Naive B cell (primary cell): ENCODE data around the gene SAP30L. TPM values are rescaled to one million over a fixed set of nuclear protein-coding genes. Genes with fewer than 3 reads are reported as not detected.

Experiments
- ATAC-seq, 2 donors: fragments of 150-1000 bp; cut with Tn5 transposase; 2 replicates each; pipeline ENCODE4 v1.10.0; 2021; ENCODE audit warnings: low read depth in 2 of 2, mild to moderate bottlenecking in 2 of 2, moderate library complexity in 2 of 2
- DNase-seq: peaks from one replicate; pipeline ENCODE4 v3.0.0; 2022
- H3K27ac Mint-ChIP-seq, 6 donors: one replicate each; pipeline ENCODE4 v1.8.0; 2020 to 2022; ENCODE audit warnings: mild to moderate bottlenecking in 6 of 6, mixed read lengths in 6 of 6, moderate library complexity in 5 of 6, inconsistent platforms in 2 of 6
- H3K27me3 Mint-ChIP-seq, 3 donors: one replicate each; pipeline ENCODE4 v1.8.0; 2021 to 2022; ENCODE audit warnings: mixed read lengths in 3 of 3, mild to moderate bottlenecking in 1 of 3
- H3K36me3 Mint-ChIP-seq, 2 donors: one replicate each; pipeline ENCODE4 v1.8.0; 2020 to 2022; ENCODE audit warnings: mixed read lengths in 2 of 2, inconsistent platforms in 1 of 2, mild to moderate bottlenecking in 1 of 2
- H3K4me1 Mint-ChIP-seq, 3 donors: one replicate each; pipeline ENCODE4 v1.8.0; 2020 to 2022; ENCODE audit warnings: mixed read lengths in 3 of 3, inconsistent platforms in 1 of 3, mild to moderate bottlenecking in 1 of 3, moderate library complexity in 1 of 3
- H3K4me3 Mint-ChIP-seq, 8 donors: one replicate each; pipeline ENCODE4 v1.8.0; 2020 to 2022; ENCODE audit warnings: mild to moderate bottlenecking in 8 of 8, mixed read lengths in 8 of 8, moderate library complexity in 8 of 8, inconsistent platforms in 2 of 8
- H3K9me3 Mint-ChIP-seq, 7 donors: one replicate each; pipeline ENCODE4 v1.8.0; 2020 to 2022; ENCODE audit warnings: mixed read lengths in 7 of 7, mild to moderate bottlenecking in 5 of 7, inconsistent platforms in 2 of 7, moderate library complexity in 1 of 7
- polyA plus RNA-seq, 6 donors: library from polyadenylated mRNA; unstranded; fragments of 300-500 nt; fragmentation: Illumina TruSeq; gene quantifications; one replicate each; pipeline ENCODE4 v1.2.3, GENCODE V29; 2021; ENCODE audit warnings: low read depth in 6 of 6

SAP30L gene
- polyA plus RNA-seq, 6 donors from 2014 or later = 16.0 to 57.8 (median 32.1) TPM

GRCh38 chr5:154430466-154430865 lies 15.3 kb upstream of the SAP30L start:
- peak overlapping the region in 1 of 8 donors; percentile 1 for H3K4me3 Mint-ChIP-seq
- no peak for DNase-seq
- H3K4me1 Mint-ChIP-seq = peaks cover 0 to 2% (median 0%) of the 10 kb centered on the region in 3 donors
- H3K36me3 Mint-ChIP-seq = peaks cover 0 to 11% of the 10 kb centered on the region in 2 donors
- no peaks in the 10 kb centered on the region for H3K27me3 Mint-ChIP-seq
- no peak overlapping the region for H3K27ac Mint-ChIP-seq
- no peaks in the 10 kb centered on the region for H3K9me3 Mint-ChIP-seq
- no peak for ATAC-seq

DNA sequence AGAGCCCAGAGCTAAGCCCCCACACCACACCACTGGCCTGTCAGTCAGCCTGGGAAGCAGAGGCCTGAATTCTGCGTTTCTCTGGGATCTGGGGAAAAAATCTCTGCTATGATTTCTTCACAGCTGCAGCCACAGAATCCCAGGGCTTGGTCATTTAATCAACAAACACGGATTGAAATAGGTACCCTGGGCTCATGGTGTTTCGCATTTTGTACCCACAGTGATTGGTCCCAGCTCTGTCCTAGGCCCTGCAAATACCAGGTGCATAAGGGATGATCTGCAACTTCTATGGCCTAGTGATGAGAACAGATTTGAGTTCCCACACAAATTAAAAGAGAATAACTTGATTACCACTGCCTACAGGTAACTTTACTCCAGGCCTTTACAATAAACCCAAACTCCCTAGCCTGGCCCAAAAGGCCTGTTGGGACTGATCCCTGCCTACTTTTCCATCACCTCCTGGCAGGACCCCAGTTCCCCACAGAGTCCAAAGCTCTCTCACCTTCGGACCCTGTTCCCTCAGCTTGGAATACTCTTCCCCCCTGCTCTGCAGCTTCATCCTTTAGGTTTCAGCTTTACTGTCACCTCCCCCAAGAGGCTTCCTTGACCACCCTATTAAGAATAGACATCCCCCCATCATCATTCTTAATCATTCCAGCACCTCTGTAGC lies 14.7 kb upstream of the SAP30L start:
- no peak for DNase-seq
- Mint-ChIP-seq H3K27ac (peak overlapping the region in 1 of 6 donors; percentile 44), H3K36me3 (peaks cover 0 to 11% of the 10 kb centered on the region in 2 donors), H3K27me3 (no peaks in the 10 kb centered on the region), H3K4me3 (no peak overlapping the region), H3K4me1 (peaks cover 0 to 2% (median 0%) of the 10 kb centered on the region in 3 donors), H3K9me3 (no peaks in the 10 kb centered on the region)
- ATAC-seq = no peak

DNA sequence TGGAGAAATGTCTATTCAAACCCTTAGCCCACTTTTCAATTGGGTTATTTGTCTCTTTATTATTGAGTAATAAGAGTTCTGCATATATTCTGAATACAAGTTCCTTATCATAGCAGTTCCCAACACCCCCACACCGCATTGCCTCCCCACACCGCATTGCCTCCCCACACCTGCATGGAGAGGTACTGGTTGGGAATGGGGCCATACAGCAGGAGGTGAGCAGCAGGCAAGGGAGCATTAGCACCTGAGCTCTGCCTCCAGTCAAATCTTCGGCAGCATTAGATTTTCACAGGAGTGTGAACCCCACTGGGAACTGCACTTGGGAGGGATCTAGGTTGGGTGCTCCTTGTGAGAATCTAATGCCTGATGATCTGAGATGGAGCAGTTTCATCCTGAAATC lies 10.6 kb upstream of the SAP30L start:
- Mint-ChIP-seq H3K27ac (no peak overlapping the region), H3K9me3 (no peaks in the 10 kb centered on the region), H3K36me3 (peaks cover 27 to 32% of the 10 kb centered on the region in 2 donors), H3K4me1 (peaks cover 0 to 5% (median 2%) of the 10 kb centered on the region in 3 donors), H3K27me3 (no peaks in the 10 kb centered on the region), H3K4me3 (no peak overlapping the region)
- no peak for DNase-seq
- no peak for ATAC-seq

DNA sequence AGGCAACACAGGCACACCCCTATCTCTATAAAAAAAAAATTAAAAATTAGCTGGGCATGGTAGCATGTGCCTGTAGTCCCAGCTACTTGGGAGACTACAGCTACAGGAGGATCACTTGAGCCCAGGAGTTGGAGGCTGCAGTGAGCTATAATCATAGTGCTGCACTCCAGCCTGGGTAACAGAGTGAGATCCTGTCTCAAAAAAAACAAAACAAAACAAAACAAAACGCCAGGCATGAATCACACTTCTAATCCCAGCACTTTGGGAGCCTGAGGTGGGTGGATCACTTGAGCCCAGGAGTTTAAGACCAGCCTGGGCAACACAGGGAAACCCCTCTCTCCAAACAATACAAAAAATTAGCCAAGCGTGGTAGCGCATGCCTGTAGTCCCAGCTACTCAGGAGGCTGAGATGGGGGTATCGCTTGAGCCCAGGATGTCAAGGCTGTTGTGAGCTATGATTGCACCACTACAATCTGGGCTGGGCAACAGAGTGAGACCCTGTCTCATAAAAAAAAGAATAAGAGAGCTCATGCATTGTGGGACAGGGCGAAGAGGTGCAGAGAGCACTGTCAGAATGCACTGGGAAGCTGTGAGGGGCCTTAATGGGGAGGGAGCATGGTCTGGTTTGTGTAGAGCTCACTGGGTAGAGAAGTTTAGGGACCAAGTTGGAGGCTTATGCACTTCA lies 8.4 kb upstream of the SAP30L start:
- ATAC-seq = no peak
- Mint-ChIP-seq H3K27ac (no peak overlapping the region), H3K4me3 (peak overlapping the region in 1 of 8 donors; percentile 3), H3K27me3 (no peaks in the 10 kb centered on the region), H3K9me3 (no peaks in the 10 kb centered on the region), H3K4me1 (peaks cover 5 to 16% (median 11%) of the 10 kb centered on the region in 3 donors), H3K36me3 (peaks cover 37 to 44% of the 10 kb centered on the region in 2 donors)
- DNase-seq = no peak

DNA sequence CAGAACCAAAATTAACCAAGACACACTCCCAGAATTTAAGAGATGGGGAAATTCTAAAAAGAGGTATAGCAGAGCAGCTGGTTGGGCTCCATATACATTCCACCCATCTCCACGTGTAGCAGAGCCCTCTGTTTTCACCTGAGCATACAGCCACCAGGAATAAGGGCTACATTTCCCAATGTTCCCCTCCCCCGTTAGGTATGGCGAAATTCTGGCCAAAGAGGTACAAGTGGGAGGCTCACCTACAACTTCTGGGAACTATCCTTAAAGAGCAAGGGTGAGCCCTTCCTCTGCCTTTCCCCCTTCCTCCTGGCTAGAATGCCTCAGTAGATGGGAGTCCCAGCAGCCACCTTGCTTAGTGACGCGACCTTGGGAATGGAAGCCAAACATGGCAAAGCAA lies 5.3 kb upstream of the SAP30L start:
- no peak overlapping the region for H3K4me3 Mint-ChIP-seq

DNA sequence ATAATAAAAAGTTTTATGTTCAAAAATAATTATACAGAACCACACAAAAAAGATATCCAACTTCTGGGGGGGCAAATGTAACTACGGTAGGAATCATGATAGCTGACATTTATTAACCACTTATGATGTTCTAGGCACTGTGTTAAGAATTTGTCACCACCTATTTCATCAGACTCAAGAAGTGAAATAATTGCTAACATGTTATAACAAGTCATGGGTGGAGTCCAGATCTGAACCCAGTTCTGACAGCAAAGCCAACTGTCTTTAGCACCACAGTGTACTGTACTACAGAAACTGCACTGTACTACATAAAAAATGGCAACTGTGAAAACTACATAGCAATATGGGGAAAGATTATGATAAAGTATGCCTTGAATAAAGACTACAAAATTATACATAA lies 3.0 kb upstream of the SAP30L start:
- H3K27me3 Mint-ChIP-seq = no peaks in the 10 kb centered on the region
- no peak overlapping the region for H3K27ac Mint-ChIP-seq
- DNase-seq (no peak), ATAC-seq (no peak)
- H3K4me1 Mint-ChIP-seq = peaks cover 35 to 39% (median 38%) of the 10 kb centered on the region in 3 donors
- H3K36me3 Mint-ChIP-seq = peaks cover 28 to 31% of the 10 kb centered on the region in 2 donors
- no peaks in the 10 kb centered on the region for H3K9me3 Mint-ChIP-seq
- H3K4me3 Mint-ChIP-seq = peak overlapping the region in 3 of 8 donors; percentile 15 to 60 (median 47)

More for the DNA sequence above, 5.3 kb upstream of the SAP30L start:
- ATAC-seq (no peak), DNase-seq (no peak)
- no peak overlapping the region for H3K27ac Mint-ChIP-seq
- peaks cover 22 to 28% (median 28%) of the 10 kb centered on the region in 3 donors for H3K4me1 Mint-ChIP-seq
- no peaks in the 10 kb centered on the region for H3K9me3 Mint-ChIP-seq
- no peaks in the 10 kb centered on the region for H3K27me3 Mint-ChIP-seq
- peaks cover 38 to 39% of the 10 kb centered on the region in 2 donors for H3K36me3 Mint-ChIP-seq

- DNase-seq (no peak), ATAC-seq (no peak)
- peak overlapping the region; percentile 96 to 100 (median 100) for H3K4me3 Mint-ChIP-seq
- peak overlapping the region; percentile 90 to 98 (median 96) for H3K27ac Mint-ChIP-seq
- no peaks in the 10 kb centered on the region for H3K27me3 Mint-ChIP-seq
- peaks cover 11 to 24% of the 10 kb centered on the region in 2 donors for H3K36me3 Mint-ChIP-seq
- H3K4me1 Mint-ChIP-seq = peaks cover 39 to 50% (median 43%) of the 10 kb centered on the region in 3 donors
- H3K9me3 Mint-ChIP-seq = no peaks in the 10 kb centered on the region
These were observed 1.0 kb upstream of the SAP30L start for GRCh38 chr5:154444556-154445421.

DNA sequence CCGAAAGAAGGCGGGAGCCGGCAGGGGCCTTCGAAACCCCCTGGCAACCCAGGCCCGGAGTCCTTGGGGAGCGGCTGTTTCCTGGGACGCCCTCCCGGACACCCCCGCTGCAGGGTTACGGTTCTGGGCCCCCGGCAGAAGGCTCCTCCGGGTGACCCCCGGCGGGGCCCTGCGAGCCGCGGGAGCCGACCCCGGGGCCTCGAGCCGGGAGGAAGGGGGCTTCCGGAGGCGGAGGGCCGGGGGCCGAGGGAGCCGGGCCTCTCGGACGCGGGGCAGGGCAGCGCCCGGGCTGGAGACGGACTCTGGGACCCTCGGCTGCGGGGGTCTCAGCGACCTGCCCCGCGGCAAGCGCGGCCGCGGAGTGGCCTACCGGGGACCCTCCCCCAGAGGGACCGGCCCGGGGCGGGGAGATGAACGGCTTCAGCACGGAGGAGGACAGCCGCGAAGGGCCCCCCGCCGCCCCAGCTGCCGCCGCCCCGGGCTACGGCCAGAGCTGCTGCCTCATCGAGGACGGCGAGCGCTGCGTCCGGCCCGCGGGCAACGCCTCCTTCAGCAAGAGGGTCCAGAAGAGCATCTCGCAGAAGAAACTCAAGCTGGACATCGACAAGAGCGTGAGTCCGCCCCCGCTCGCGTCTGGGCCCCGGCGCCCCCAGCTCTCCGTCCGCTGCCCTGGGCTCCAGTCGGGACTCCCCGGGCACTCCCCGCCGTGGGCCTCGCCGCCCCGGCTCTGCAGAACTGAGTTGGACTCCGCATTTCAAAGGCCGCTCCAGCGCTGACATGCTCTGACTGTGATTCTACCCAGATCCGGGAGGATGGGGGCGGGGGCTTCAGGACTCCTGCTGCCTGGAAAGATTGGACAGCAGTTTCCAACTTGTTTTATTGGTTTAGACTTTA lies 645 bp downstream of the SAP30L start:
- DNase-seq (peak; percentile 33), ATAC-seq (no peak)
- Mint-ChIP-seq H3K27ac (peak overlapping the region in 5 of 6 donors; percentile 16 to 95 (median 80)), H3K36me3 (peaks cover 16 to 22% of the 10 kb centered on the region in 2 donors), H3K4me3 (peak overlapping the region; percentile 81 to 100 (median 93)), H3K4me1 (peaks cover 45 to 57% (median 46%) of the 10 kb centered on the region in 3 donors), H3K27me3 (no peaks in the 10 kb centered on the region), H3K9me3 (no peaks in the 10 kb centered on the region)

DNA sequence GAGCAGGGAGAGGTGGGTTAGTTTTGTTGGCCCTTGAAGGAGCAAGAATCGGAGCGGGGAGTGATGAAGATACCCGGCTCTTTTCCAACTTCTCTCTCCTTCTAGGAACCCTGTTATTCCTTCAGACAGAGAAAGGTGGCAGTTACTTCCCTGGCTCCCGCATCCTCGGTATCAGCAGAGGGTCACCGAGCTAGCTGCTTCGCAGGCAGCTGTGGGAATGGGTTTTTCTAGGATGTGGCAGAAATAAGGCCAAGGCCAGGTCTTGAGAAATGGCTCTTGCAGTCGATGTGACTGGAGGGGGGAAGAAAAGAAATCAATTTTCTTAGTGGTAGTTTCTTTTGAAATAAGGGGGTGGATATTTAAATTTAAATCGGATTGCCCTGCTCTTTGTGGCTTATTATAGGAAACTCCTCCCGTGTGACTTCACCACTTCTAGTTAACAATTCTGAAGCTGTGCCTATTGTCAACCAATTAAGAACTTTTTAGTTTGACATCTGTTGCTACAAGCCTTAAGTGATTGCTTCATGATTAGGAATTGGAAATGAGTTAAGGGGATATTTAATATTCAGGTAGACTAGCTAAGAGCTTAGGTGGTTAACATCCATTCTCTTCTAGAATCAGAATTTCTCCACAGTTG lies 1.4 kb downstream of the SAP30L start:
- no peaks in the 10 kb centered on the region for H3K27me3 Mint-ChIP-seq
- peaks cover 38 to 54% (median 39%) of the 10 kb centered on the region in 3 donors for H3K4me1 Mint-ChIP-seq
- H3K4me3 Mint-ChIP-seq = peak overlapping the region; percentile 81 to 96 (median 92)
- no peak for DNase-seq
- H3K36me3 Mint-ChIP-seq = peaks cover 14% of the 10 kb centered on the region in 2 donors
- no peak for ATAC-seq
- no peaks in the 10 kb centered on the region for H3K9me3 Mint-ChIP-seq
- H3K27ac Mint-ChIP-seq = peak overlapping the region; percentile 16 to 91 (median 68)

GRCh38 chr5:154449786-154450185 lies 4.0 kb downstream of the SAP30L start:
- ATAC-seq (no peak), DNase-seq (no peak)
- H3K4me1 Mint-ChIP-seq = peaks cover 31 to 42% (median 40%) of the 10 kb centered on the region in 3 donors
- H3K4me3 Mint-ChIP-seq = peak overlapping the region in 1 of 8 donors; percentile 26
- H3K9me3 Mint-ChIP-seq = no peaks in the 10 kb centered on the region
- H3K36me3 Mint-ChIP-seq = peaks cover 16 to 21% of the 10 kb centered on the region in 2 donors
- no peak overlapping the region for H3K27ac Mint-ChIP-seq
- no peaks in the 10 kb centered on the region for H3K27me3 Mint-ChIP-seq

DNA sequence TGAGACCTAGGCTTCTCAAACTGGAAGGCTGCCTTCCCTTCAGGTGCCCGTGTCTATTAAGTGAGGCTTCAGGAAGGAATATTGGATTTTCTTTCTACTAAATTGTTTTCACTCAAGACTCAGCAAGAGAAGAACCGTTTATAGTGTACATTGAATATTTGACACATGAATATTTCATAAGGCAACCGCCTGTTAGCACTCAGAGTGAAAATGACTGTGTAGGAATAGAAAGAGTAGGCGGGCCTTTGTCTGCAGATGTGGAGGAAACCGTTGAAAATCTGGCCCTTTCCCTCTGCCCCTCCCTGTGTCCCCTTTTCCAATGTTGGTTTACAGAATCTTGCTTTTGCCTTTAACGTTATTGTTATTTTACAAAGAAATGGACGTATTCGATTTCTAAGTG lies 6.2 kb downstream of the SAP30L start:
- no peak for ATAC-seq
- no peaks in the 10 kb centered on the region for H3K27me3 Mint-ChIP-seq
- no peaks in the 10 kb centered on the region for H3K9me3 Mint-ChIP-seq
- H3K27ac Mint-ChIP-seq = no peak overlapping the region
- H3K4me3 Mint-ChIP-seq = no peak overlapping the region
- peaks cover 12 to 27% of the 10 kb centered on the region in 2 donors for H3K36me3 Mint-ChIP-seq
- peaks cover 20 to 31% (median 25%) of the 10 kb centered on the region in 3 donors for H3K4me1 Mint-ChIP-seq
- DNase-seq = no peak

GRCh38 chr5:154455585-154455984 lies 9.8 kb downstream of the SAP30L start:
- ATAC-seq = no peak
- DNase-seq = no peak
- H3K36me3 Mint-ChIP-seq = peaks cover 22 to 31% of the 10 kb centered on the region in 2 donors
- no peak overlapping the region for H3K27ac Mint-ChIP-seq
- no peak overlapping the region for H3K4me3 Mint-ChIP-seq
- peaks cover 3 to 13% (median 9%) of the 10 kb centered on the region in 3 donors for H3K4me1 Mint-ChIP-seq
- H3K27me3 Mint-ChIP-seq = no peaks in the 10 kb centered on the region
- no peaks in the 10 kb centered on the region for H3K9me3 Mint-ChIP-seq
